Body of pancreas (tissue), 4 donors: ENCODE results near the gene TRIM77.

Experiments
- POLR2A ChIP-seq, 3 donors: fragments of 450-650 bp; IDR thresholded peaks; one replicate each; pipeline ENCODE4 v1.6.1; 2016; ENCODE audit warnings: antibody characterized with exemption in 3 of 3, mild to moderate bottlenecking in 2 of 3
- TF ChIP-seq, protein P1 (sequence below), 7 experiments: fragments of 450-650 bp in 4 of 7; fragments of 200-600 bp in 3 of 7; sonication (generic) in 3 of 7; IDR thresholded peaks; one replicate each; pipeline ENCODE4 v1.5.1; 2016 to 2019; ENCODE audit warnings: antibody characterized with exemption in 7 of 7

- TF ChIP-seq, protein P1, sequence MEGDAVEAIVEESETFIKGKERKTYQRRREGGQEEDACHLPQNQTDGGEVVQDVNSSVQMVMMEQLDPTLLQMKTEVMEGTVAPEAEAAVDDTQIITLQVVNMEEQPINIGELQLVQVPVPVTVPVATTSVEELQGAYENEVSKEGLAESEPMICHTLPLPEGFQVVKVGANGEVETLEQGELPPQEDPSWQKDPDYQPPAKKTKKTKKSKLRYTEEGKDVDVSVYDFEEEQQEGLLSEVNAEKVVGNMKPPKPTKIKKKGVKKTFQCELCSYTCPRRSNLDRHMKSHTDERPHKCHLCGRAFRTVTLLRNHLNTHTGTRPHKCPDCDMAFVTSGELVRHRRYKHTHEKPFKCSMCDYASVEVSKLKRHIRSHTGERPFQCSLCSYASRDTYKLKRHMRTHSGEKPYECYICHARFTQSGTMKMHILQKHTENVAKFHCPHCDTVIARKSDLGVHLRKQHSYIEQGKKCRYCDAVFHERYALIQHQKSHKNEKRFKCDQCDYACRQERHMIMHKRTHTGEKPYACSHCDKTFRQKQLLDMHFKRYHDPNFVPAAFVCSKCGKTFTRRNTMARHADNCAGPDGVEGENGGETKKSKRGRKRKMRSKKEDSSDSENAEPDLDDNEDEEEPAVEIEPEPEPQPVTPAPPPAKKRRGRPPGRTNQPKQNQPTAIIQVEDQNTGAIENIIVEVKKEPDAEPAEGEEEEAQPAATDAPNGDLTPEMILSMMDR (IDR thresholded peaks at IDR 0.05): no peak
- TF ChIP-seq POLR2A (IDR thresholded peaks at IDR 0.05): no peak
Observed at GRCh38 chr11:89736566-89736965, 26.5 kb downstream of the TRIM77 start.
